Kidney (tissue), 14 donors: Measurements from ENCODE around the gene ROBO3. TPM values are rescaled to one million over a fixed set of nuclear protein-coding genes. Genes with fewer than 3 reads are reported as not detected.
A peak's percentile ranks its signal among the peaks of the same experiment; 100 is the strongest.

ENCODE experiments used
- DNase-seq, 5 donors: peaks; one replicate each; pipeline ENCODE4 v3.0.0-alpha.2; 2013 to 2020
- FAIRE-seq: peaks from 2 replicates; lab custom pipeline; 2012; peaks lifted over from hg19 to GRCh38; lab: Jason Lieb, UNC
- H3K27ac ChIP-seq, 2 donors: one replicate each; pipeline ENCODE4 v1.7.0; 2013; ENCODE audit warnings: low read depth in 2 of 2, low read length in 2 of 2, inconsistent platforms in 1 of 2
- H3K27me3 ChIP-seq: one replicate; pipeline ENCODE4 v1.7.1; 2013; ENCODE audit warnings: low read length, inconsistent platforms; ENCODE audit not compliant: control insufficient read depth, insufficient read depth
- H3K36me3 ChIP-seq, 3 donors: one replicate each; pipeline versions ENCODE4 v1.7.0 to v1.7.1; 2013; ENCODE audit warnings: low read length in 3 of 3, control low read depth in 1 of 3, inconsistent platforms in 1 of 3; ENCODE audit not compliant: insufficient read depth in 3 of 3, control insufficient read depth in 2 of 3
- H3K4me1 ChIP-seq, 3 donors: one replicate each; pipeline versions ENCODE4 v1.7.0 to v1.7.1; 2013; ENCODE audit warnings: low read length in 3 of 3, inconsistent platforms in 1 of 3, low read depth in 1 of 3; ENCODE audit not compliant: control insufficient read depth in 2 of 3, insufficient read depth in 2 of 3
- H3K4me3 ChIP-seq, 3 donors: one replicate each; pipeline versions ENCODE4 v1.7.0 to v1.8.1; 2013; ENCODE audit warnings: low read length in 3 of 3, control low read depth in 1 of 3, inconsistent platforms in 1 of 3
- H3K9ac ChIP-seq, 3 donors: one replicate each; pipeline versions ENCODE4 v1.7.0 to v1.7.1; 2013; ENCODE audit warnings: low read length in 3 of 3, control low read depth in 1 of 3, inconsistent platforms in 1 of 3
- H3K9me3 ChIP-seq, 3 donors: one replicate each; pipeline versions ENCODE4 v1.7.0 to v1.7.1; 2013; ENCODE audit warnings: low read length in 3 of 3, control low read depth in 1 of 3, inconsistent platforms in 1 of 3; ENCODE audit not compliant: control insufficient read depth in 2 of 3, insufficient read depth in 1 of 3
- intact Hi-C: fragments of 100-400 bp; cut with DNase I; formaldehyde crosslinking; loops from one replicate; pipeline ENCODE4 v1.11.1; 2022
- polyA plus RNA-seq: library from polyadenylated mRNA; stranded (reverse); fragments of 350-450 nt; fragmentation: Illumina TruSeq; extraction: RNeasy Lipid Tissue Mini Kit (QIAGEN cat#74804); gene quantifications from one replicate; pipeline ENCODE4 v1.2.3, GENCODE V29; 2014; ENCODE audit warnings: low read depth, low replicate concordance; ENCODE audit not compliant: insufficient read depth
- total RNA-seq: library from RNA; stranded (reverse); fragmentation: NEBNext Ultra II Directional; extraction: Animal tissue kit (Norgen Biotek cat#: 25700); gene quantifications from one replicate; pipeline ENCODE4 v1.2.1, GENCODE V29; 2021
- TF ChIP-seq, protein P1 (sequence below): IDR thresholded peaks from 3 replicates; pipeline ENCODE4 v1.5.1; 2012; ENCODE audit warnings: mild to moderate bottlenecking, moderate library complexity, borderline replicate concordance; ENCODE audit not compliant: insufficient read depth; ENCODE audit errors: extremely low read depth
- donor health status: control.
- donor health status: control.
- donor health status: control.
- donor health status: control.
- donor health status: control.
- donor health status: DM: yes; HTN: yes; CAD: no.
- donor health status: Normal renal cell carcinoma (clear cell type).

The ROBO3 gene
- total and polyA plus RNA-seq, 2 donors from 2014 or later = 8.7 to 12.3 TPM

DNA sequence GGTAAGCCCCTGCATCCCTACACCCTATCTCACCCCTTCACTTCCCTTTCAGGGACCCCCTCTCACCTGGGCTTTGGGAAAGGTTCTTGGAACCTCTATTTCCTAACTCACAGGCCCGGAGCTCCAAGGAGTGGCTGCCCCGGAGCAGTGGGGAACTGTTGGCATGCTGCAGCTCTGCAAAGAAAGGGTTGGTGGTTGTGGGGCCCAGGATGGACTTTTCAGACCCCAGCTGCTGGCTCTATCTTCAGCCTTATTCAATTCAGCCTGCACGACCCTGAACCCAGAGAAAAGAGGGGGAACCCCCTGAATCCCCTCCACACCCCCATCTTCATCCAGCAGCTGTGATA lies 22.4 kb downstream of the ROBO3 start:
- Histone ChIP-seq H3K36me3 (no peaks in the 10 kb centered on the region), H3K27ac (no peak overlapping the region), H3K4me3 (no peak overlapping the region), H3K4me1 (peaks cover 0 to 13% (median 0%) of the 10 kb centered on the region in 3 donors), H3K9me3 (no peaks in the 10 kb centered on the region), H3K9ac (no peak overlapping the region), H3K27me3 (no peaks in the 10 kb centered on the region)
- FAIRE-seq (no peak), DNase-seq (peak in 1 of 5 donors; percentile 16)
- intact Hi-C loops = no loop called here
- TF ChIP-seq, protein P1, sequence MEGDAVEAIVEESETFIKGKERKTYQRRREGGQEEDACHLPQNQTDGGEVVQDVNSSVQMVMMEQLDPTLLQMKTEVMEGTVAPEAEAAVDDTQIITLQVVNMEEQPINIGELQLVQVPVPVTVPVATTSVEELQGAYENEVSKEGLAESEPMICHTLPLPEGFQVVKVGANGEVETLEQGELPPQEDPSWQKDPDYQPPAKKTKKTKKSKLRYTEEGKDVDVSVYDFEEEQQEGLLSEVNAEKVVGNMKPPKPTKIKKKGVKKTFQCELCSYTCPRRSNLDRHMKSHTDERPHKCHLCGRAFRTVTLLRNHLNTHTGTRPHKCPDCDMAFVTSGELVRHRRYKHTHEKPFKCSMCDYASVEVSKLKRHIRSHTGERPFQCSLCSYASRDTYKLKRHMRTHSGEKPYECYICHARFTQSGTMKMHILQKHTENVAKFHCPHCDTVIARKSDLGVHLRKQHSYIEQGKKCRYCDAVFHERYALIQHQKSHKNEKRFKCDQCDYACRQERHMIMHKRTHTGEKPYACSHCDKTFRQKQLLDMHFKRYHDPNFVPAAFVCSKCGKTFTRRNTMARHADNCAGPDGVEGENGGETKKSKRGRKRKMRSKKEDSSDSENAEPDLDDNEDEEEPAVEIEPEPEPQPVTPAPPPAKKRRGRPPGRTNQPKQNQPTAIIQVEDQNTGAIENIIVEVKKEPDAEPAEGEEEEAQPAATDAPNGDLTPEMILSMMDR = no peak

DNA sequence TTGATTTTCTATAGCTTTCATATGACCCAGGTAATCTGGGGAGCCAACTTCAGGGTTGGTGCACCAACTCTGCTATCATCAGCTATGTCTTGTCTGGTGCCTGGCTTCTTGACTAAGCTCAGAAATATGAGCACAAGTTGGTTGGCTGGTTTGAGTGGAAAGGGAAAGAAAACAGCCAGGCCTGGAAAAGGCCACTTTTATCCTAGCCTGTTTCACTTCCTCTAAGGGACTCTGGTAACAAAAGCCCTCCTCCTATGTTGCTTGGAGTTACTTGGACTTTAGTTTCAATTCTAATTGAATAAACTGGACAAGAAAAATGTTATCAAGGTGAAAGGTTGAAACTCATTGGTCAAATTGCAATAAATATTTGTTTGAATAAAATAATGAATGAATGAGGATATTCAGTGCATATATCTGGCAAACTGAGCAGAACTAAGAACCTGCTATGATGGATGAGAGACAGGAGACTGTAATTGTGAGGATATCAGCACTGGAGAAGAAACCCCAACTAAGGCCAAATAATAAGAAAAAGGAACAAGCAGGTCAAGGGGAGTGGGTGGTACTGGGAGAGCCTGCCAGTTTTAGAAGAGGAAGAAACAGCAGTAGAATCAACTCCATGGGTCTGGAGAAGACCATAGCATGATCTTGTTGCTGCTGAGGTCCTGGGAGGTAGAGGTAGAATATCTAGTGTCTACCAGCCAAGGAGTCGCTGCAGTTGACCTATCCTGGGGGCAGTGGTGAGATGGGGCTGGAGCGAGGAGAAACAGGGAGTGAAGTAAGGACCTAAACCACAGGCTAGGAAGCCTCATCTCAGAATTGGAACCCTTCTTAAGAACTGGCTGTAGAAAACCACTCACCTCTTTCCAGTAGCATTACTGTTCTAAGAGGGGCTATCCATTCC lies 24.2 kb downstream of the ROBO3 start:
- no peak overlapping the region for H3K9ac ChIP-seq
- no peaks in the 10 kb centered on the region for H3K9me3 ChIP-seq
- no peak for FAIRE-seq
- no peak overlapping the region for H3K27ac ChIP-seq
- H3K27me3 ChIP-seq = no peaks in the 10 kb centered on the region
- TF ChIP-seq, protein P1 = no peak
- H3K4me1 ChIP-seq = peaks cover 0 to 22% (median 3%) of the 10 kb centered on the region in 3 donors
- no peaks in the 10 kb centered on the region for H3K36me3 ChIP-seq
- no peak overlapping the region for H3K4me3 ChIP-seq
- intact Hi-C loops = no loop called here
- DNase-seq = peak in 2 of 5 donors; percentile 5 to 17

DNA sequence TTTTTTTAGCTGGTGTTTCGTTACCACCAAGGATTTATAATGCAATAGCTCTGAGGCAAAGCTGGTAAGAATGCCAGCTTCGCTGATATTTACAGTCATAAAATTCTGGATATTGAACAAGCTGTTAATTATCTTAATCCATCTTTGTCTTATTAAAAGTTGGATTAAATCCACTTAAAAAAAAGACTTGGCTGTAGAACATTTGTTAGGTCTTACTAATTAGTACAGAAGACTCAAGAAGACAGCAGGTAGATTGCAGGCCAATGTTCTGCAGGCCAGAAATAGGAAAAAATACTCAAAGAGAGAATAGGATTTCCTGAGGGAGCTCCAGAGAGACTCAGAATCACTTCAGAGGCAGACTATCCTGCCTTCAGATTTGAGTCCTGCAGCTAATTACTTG lies 24.9 kb downstream of the ROBO3 start:
- Histone ChIP-seq H3K4me1 (peaks cover 0 to 23% (median 3%) of the 10 kb centered on the region in 3 donors), H3K9ac (no peak overlapping the region), H3K27ac (no peak overlapping the region), H3K4me3 (no peak overlapping the region), H3K9me3 (no peaks in the 10 kb centered on the region), H3K36me3 (no peaks in the 10 kb centered on the region), H3K27me3 (no peaks in the 10 kb centered on the region)
- intact Hi-C loops = no loop called here
- TF ChIP-seq, protein P1 = no peak
- peak in 1 of 5 donors; percentile 0 for DNase-seq
- FAIRE-seq = no peak
